Airway epithelial cell (primary cell): ENCODE measurements around the gene HNRNPUL2. TPM values are rescaled to one million over a fixed set of nuclear protein-coding genes. Genes with fewer than 3 reads are reported as not detected.

ENCODE experiments used
- total RNA-seq: library from RNA; depleted of rRNA; stranded (reverse); fragments of >200 nt; gene quantifications from 2 replicates; pipeline ENCODE4 v1.2.3, GENCODE V29; 2015

The HNRNPUL2 gene
- total RNA-seq: 9.7 and 12.8 TPM in 2 replicates

GRCh38 chr11:62727165-62727871 is at the start of gene HNRNPUL2:
TSS of gene HNRNPUL2 (minus strand) at chr11:62727457. CDS start at chr11:62727156, 301 bp downstream.

GRCh38 chr11:62771144-62772021 is 44.1 kb upstream of the HNRNPUL2 start, which contains the start of gene TAF6L:
TSS of gene TAF6L (plus strand) at chr11:62771396. CDS start at chr11:62775784, 4,388 bp downstream.

DNA sequence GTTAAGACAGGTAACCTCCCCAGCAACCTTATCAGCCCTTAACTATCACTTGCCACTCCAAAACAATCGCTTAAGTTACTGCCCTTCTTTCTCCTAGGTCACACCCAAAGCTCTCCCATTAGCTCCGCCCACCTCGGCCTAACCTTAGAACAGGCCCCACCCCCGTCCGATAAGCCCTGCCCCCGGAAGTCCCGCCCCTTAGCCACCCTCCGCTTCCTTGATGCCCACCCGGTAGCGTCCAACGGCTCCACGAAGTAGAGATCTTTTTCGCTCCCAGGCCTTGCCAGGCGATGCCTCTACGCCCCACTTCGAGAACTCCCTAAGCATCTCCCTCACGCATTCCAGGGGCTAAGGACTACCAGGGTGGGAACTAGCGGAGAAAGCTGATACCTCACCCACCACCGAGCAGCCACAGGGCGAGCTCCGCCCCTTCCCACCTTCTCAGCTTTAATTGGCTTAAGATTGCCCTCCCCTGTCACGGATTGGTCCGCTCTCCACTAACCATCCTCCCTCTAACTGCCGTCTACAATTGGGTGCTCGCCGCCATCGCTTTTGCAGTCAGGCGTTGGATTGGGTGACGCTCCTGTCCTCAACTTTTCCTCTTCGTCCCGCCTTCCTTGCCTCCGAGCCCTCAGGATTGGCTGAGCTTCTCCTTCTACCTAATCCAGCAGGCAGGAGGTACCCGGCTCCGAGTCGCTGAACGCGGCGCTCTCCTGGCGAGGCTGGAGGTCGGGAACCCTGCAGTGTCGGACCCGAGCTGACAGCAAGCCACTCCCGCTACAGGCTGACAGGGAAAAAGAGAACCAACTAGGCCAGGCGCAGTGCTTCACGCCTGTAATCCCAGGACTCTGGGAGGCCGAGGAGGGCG is 26.7 kb upstream of the HNRNPUL2 start, which contains the start of gene ZBTB3:
Gene ZBTB3, minus strand, starts transcription at position 425 of the 868 bp plus-strand sequence. CDS start 496 bp downstream, outside the sequence.

GRCh38 chr11:62728171-62728988 is 1.1 kb upstream of the HNRNPUL2 start, which contains the start of gene TTC9C:
TSS of gene TTC9C (plus strand) at chr11:62728486. CDS start at chr11:62728849, 363 bp downstream.

DNA sequence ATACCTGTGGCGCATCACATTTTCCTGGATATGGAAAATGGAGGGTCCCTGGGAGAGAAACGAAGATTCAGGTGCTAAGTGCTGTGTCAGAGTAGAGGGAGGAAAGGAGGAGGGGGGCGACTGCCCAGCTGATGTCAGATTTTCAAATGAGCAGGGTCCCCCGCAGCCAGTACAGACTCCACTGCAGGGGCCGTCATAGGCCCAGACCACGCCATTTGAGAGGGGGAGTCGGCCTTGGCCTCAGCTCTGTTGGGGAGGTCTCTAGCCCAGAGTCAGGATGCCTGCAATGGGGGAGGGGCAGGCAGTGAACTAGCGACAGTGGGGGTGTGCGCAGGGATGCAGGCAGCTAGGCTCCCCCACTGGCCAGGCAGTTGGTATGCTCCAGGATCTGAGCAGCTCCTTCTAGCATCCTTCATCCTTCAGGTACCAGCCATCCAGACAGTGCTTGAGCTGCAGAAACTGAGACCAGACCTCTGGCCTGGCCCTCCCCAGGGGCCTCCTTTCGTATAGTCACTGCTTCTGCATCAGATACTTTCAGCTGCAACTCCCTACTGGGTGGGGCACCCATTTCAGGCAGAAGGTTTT is 19.9 kb downstream of the HNRNPUL2 start, which contains the start of the genes BSCL2 and GNG3:
Gene BSCL2, minus strand, starts transcription at position 148 of the 585 bp plus-strand sequence. CDS start 229 bp downstream, outside the sequence.
Gene GNG3, plus strand, starts transcription at position 400 of the 585 bp plus-strand sequence. CDS start 620 bp downstream, outside the sequence.

DNA sequence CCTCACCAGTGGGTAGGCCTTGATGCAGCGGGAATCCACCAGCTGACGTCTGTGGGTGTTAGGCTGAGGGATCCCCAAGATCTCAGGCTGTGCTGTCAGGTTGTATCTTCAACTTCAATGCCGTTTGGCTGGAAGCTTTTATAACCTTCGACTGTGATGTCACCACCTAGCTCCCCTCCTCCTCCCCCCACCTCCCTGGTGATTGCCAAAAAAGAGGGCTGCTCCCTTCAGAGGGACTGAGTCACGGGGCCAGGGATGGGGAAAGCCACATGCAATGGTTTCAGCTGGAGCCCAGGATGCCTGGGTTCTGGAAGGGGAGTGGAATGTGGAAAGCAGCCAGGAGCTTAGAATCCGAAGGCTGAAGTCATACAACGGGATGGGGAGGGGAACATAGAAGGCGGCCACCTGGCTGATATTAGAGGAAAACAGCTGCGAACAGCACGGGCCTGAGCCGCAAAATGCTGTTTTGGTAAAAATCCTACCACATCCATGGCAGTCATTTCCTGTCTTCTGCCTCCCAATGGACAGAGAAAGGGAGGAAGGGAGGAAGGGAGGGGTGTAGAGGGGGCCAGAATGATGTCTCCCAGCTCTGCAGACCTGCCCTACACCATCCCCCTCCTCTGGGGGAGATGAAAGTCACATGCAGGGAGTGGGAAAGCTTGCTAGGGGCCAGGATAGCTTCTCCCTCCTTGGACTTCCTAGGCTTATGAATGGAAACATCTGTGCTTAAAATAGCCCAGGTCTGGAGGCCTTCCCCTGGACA is 37.7 kb downstream of the HNRNPUL2 start, which contains the start of gene LRRN4CL:
Gene LRRN4CL, minus strand, starts transcription at position 110 of the 763 bp plus-strand sequence. CDS start 1,022 bp downstream, outside the sequence.

GRCh38 chr11:62678770-62679696 is 48.2 kb downstream of the HNRNPUL2 start, which contains the start of gene UBXN1:
TSS of gene UBXN1 (minus strand) at chr11:62679073. CDS start at chr11:62678923, 150 bp downstream.

GRCh38 chr11:62671608-62672389 is 55.5 kb downstream of the HNRNPUL2 start, which contains the start of the genes LBHD1 and UQCC3:
TSS of gene LBHD1 (minus strand) at chr11:62672267. CDS start at chr11:62670031, 2,236 bp downstream.
TSS of gene UQCC3 (plus strand) at chr11:62671673. CDS start at chr11:62671746, 73 bp downstream.

GRCh38 chr11:62665075-62665598 is 62.1 kb downstream of the HNRNPUL2 start, which contains the start of the genes C11orf98 and CSKMT:
TSS of gene C11orf98 (minus strand) at chr11:62665210. CDS start at chr11:62665169, 41 bp downstream.
TSS of gene CSKMT (plus strand) at chr11:62665312. CDS start at chr11:62665880, 568 bp downstream.

Other genes with a start within 250 kb of the HNRNPUL2 start
- gene AHNAK, start 180.7 kb downstream of the HNRNPUL2 start, total RNA-seq: 386 and 487 TPM in 2 replicates
- gene EEF1G, start 153.6 kb downstream of the HNRNPUL2 start, total RNA-seq: 2,164 and 2,188 TPM in 2 replicates
- 10.3 and 12.6 TPM in 2 replicates for gene TUT1, start 135.9 kb downstream of the HNRNPUL2 start, total RNA-seq
- 126 and 159 TPM in 2 replicates for gene MTA2, start 125.6 kb downstream of the HNRNPUL2 start, total RNA-seq
- 20.8 and 25.4 TPM in 2 replicates for gene EML3, start 114.7 kb downstream of the HNRNPUL2 start, total RNA-seq
- gene ROM1, start 114.2 kb downstream of the HNRNPUL2 start, total RNA-seq: 1.7 and 3.5 TPM in 2 replicates
- 30.2 and 30.4 TPM in 2 replicates for gene B3GAT3, start 105.5 kb downstream of the HNRNPUL2 start, total RNA-seq
- 146 and 160 TPM in 2 replicates for gene GANAB, start 80.8 kb downstream of the HNRNPUL2 start, total RNA-seq
- gene INTS5, start 74.2 kb downstream of the HNRNPUL2 start, total RNA-seq: 30.6 and 31.7 TPM in 2 replicates
- 85.8 and 91.6 TPM in 2 replicates for gene C11orf98, start 62.2 kb downstream of the HNRNPUL2 start, total RNA-seq
- 9.3 and 14.3 TPM in 2 replicates for gene CSKMT, start 62.1 kb downstream of the HNRNPUL2 start, total RNA-seq
- 18.9 and 26.7 TPM in 2 replicates for gene UQCC3, start 55.8 kb downstream of the HNRNPUL2 start, total RNA-seq
- gene LBHD1, start 55.2 kb downstream of the HNRNPUL2 start, total RNA-seq: 2.3 and 5.2 TPM in 2 replicates
- gene UBXN1, start 48.4 kb downstream of the HNRNPUL2 start, total RNA-seq: 122 and 144 TPM in 2 replicates
- 0.09 and 0.28 TPM in 2 replicates for gene LRRN4CL, start 37.9 kb downstream of the HNRNPUL2 start, total RNA-seq
- gene BSCL2, start 20.0 kb downstream of the HNRNPUL2 start, total RNA-seq: 59.5 and 69.4 TPM in 2 replicates
- not detected in 2 replicates for gene GNG3, start 19.8 kb downstream of the HNRNPUL2 start, total RNA-seq
- gene TTC9C, start 1.0 kb upstream of the HNRNPUL2 start, total RNA-seq: 10.0 and 17.7 TPM in 2 replicates
- 4.2 and 10.2 TPM in 2 replicates for gene ZBTB3, start 26.7 kb upstream of the HNRNPUL2 start, total RNA-seq
- 115 and 116 TPM in 2 replicates for gene POLR2G, start 34.1 kb upstream of the HNRNPUL2 start, total RNA-seq
- 18.2 and 18.3 TPM in 2 replicates for gene TAF6L, start 43.9 kb upstream of the HNRNPUL2 start, total RNA-seq
- gene TMEM179B, start 59.9 kb upstream of the HNRNPUL2 start, total RNA-seq: 56.6 and 63.5 TPM in 2 replicates
- gene TMEM223, start 64.5 kb upstream of the HNRNPUL2 start, total RNA-seq: 23.5 and 27.9 TPM in 2 replicates
- gene NXF1, start 78.0 kb upstream of the HNRNPUL2 start, total RNA-seq: 33.6 and 34.0 TPM in 2 replicates
- 18.2 and 25.3 TPM in 2 replicates for gene STX5, start 104.6 kb upstream of the HNRNPUL2 start, total RNA-seq
- not detected in 2 replicates for gene TEX54, start 105.4 kb upstream of the HNRNPUL2 start, total RNA-seq
- gene WDR74, start 112.1 kb upstream of the HNRNPUL2 start, total RNA-seq: 67.6 and 70.5 TPM in 2 replicates
- gene SLC3A2, start 153.4 kb upstream of the HNRNPUL2 start, total RNA-seq: 327 and 333 TPM in 2 replicates
- gene CHRM1, start 193.9 kb upstream of the HNRNPUL2 start, total RNA-seq: not detected in 2 replicates